HepG2 (cell line): ENCODE data around the gene SPAG4. TPM values are rescaled to one million over a fixed set of nuclear protein-coding genes. Genes with fewer than 3 reads are reported as not detected.
A peak's percentile ranks its signal among the peaks of the same experiment; 100 is the strongest.

Experiments used
- AHR ChIP-seq: IDR thresholded peaks from 2 replicates; pipeline ENCODE4 v1.6.1; 2018; ENCODE audit warnings: missing genetic modification reagents, missing compliant biosample characterization
- ARNT ChIP-seq: fragments of 450-650 bp; IDR thresholded peaks from 2 replicates; pipeline ENCODE4 v1.6.1; 2017
- CC2D1A ChIP-seq: sonication (generic); formaldehyde crosslinking; IDR thresholded peaks from 2 replicates; pipeline ENCODE4 v1.8.1; 2023; ENCODE audit warnings: mild to moderate bottlenecking, missing genetic modification reagents
- EP300 ChIP-seq, 3 experiments: sonication (generic) in 1 of 3; formaldehyde crosslinking in 1 of 3; IDR thresholded peaks; 2 replicates each; pipeline versions ENCODE4 v1.5.1 to v1.6.1; 2011 to 2020; ENCODE audit warnings: low read depth in 2 of 3, low read length in 2 of 3, borderline replicate concordance in 1 of 3, improper control_type of control experiment in 1 of 3, mild to moderate bottlenecking in 1 of 3, missing genetic modification reagents in 1 of 3, moderate library complexity in 1 of 3
- EZH2 ChIP-seq: conservative IDR thresholded peaks from 2 replicates; pipeline ENCODE4 v1.6.1; 2012; ENCODE audit warnings: mild to moderate bottlenecking, low read depth, low read length, moderate library complexity
- RELA ChIP-seq: sonication (generic); formaldehyde crosslinking; IDR thresholded peaks from 2 replicates; pipeline ENCODE4 v1.4.0; 2020; ENCODE audit warnings: missing genetic modification reagents
- SNAI1 ChIP-seq: sonication (generic); formaldehyde crosslinking; IDR thresholded peaks from 2 replicates; pipeline ENCODE4 v1.5.0; 2020; ENCODE audit warnings: mild to moderate bottlenecking, missing genetic modification reagents, borderline replicate concordance
- SP1 ChIP-seq, 2 experiments: fragments of 450-650 bp in 1 of 2; sonication (generic) in 1 of 2; formaldehyde crosslinking in 1 of 2; IDR thresholded peaks; 2 replicates each; pipeline versions ENCODE4 v1.4.0 to v1.6.1; 2016 to 2020; ENCODE audit warnings: missing genetic modification reagents in 1 of 2
- TFAP4 ChIP-seq: sonication (generic); IDR thresholded peaks from 2 replicates; pipeline ENCODE4 v1.6.1; 2016; ENCODE audit warnings: low read depth, borderline replicate concordance
- TSC22D2 ChIP-seq: sonication (generic); formaldehyde crosslinking; IDR thresholded peaks from 2 replicates; pipeline ENCODE4 v1.5.1; 2020; ENCODE audit warnings: missing genetic modification reagents, mild to moderate bottlenecking, borderline replicate concordance
- ZBTB21 ChIP-seq: sonication (generic); formaldehyde crosslinking; IDR thresholded peaks from 2 replicates; pipeline ENCODE4 v1.4.0; 2020; ENCODE audit warnings: missing genetic modification reagents
- ZNF160 ChIP-seq: sonication (generic); formaldehyde crosslinking; IDR thresholded peaks from 2 replicates; pipeline ENCODE4 v1.8.0; 2022; ENCODE audit warnings: mild to moderate bottlenecking, inconsistent platforms, missing genetic modification reagents
- ZNF260 ChIP-seq: sonication (generic); formaldehyde crosslinking; IDR thresholded peaks from 2 replicates; pipeline ENCODE4 v1.4.0; 2020; ENCODE audit warnings: missing genetic modification reagents, low read depth, mild to moderate bottlenecking, borderline replicate concordance
- ZNF3 ChIP-seq: IDR thresholded peaks from 2 replicates; pipeline ENCODE4 v1.7.0; 2017; ENCODE audit warnings: inconsistent platforms
- ZNF383 ChIP-seq: sonication (generic); formaldehyde crosslinking; IDR thresholded peaks from 2 replicates; pipeline ENCODE4 v1.4.0; 2020; ENCODE audit warnings: missing genetic modification reagents, mild to moderate bottlenecking, borderline replicate concordance
- ZNF839 ChIP-seq: sonication (generic); formaldehyde crosslinking; IDR thresholded peaks from 2 replicates; pipeline ENCODE4 v1.4.0; 2020; ENCODE audit warnings: missing genetic modification reagents, mild to moderate bottlenecking, borderline replicate concordance
- ZNF891 ChIP-seq: sonication (generic); formaldehyde crosslinking; IDR thresholded peaks from 2 replicates; pipeline ENCODE4 v1.5.0; 2020; ENCODE audit warnings: mild to moderate bottlenecking, missing genetic modification reagents
- ZSCAN31 ChIP-seq: sonication (generic); formaldehyde crosslinking; IDR thresholded peaks from 2 replicates; pipeline ENCODE4 v1.5.0; 2020; ENCODE audit warnings: low read depth, mild to moderate bottlenecking, missing genetic modification reagents
- polyA plus RNA-seq, 8 experiments: library from polyadenylated mRNA; depleted of rRNA in 3 of 8; stranded (reverse) in 7 of 8; unstranded in 1 of 8; fragments of >200 nt; fragmentation: Illumina TruSeq in 4 of 8; extraction: Trizol in 4 of 8; gene quantifications; 2 replicates each; pipeline versions ENCODE4 v1.2.1 to v1.2.3, GENCODE V29; 2011 to 2016; ENCODE audit warnings: low read depth in 4 of 8, missing spikeins in 1 of 8, mixed read lengths in 1 of 8; ENCODE audit not compliant: insufficient read depth in 1 of 8
- total RNA-seq, 5 experiments: library from RNA; depleted of rRNA; stranded (reverse); fragments of >200 nt; fragmentation: Illumina TruSeq; extraction: Trizol; gene quantifications; 2 replicates each; pipeline ENCODE4 v1.2.3, GENCODE V29; 2016; ENCODE audit warnings: low read depth in 1 of 5
- TF ChIP-seq, protein P1 (sequence below): sonication (generic); formaldehyde crosslinking; IDR thresholded peaks from 2 replicates; pipeline ENCODE4 v1.9.0; 2021; ENCODE audit warnings: missing genetic modification reagents, mild to moderate bottlenecking, borderline replicate concordance
- TF ChIP-seq, protein P2 (sequence below): sonication (generic); formaldehyde crosslinking; IDR thresholded peaks from 2 replicates; pipeline ENCODE4 v1.4.0; 2020; ENCODE audit warnings: missing genetic modification reagents, borderline replicate concordance
- TF ChIP-seq, protein P3 (sequence below): sonication (generic); formaldehyde crosslinking; IDR thresholded peaks from 2 replicates; pipeline ENCODE4 v1.4.0; 2020; ENCODE audit warnings: missing genetic modification reagents, mild to moderate bottlenecking, borderline replicate concordance

Gene SPAG4
- total and polyA plus RNA-seq, 2 of the 13 experiments (the other 11 are each of a cell fraction or from before 2014, with no cell fraction given) = 5.8 to 137 TPM

DNA sequence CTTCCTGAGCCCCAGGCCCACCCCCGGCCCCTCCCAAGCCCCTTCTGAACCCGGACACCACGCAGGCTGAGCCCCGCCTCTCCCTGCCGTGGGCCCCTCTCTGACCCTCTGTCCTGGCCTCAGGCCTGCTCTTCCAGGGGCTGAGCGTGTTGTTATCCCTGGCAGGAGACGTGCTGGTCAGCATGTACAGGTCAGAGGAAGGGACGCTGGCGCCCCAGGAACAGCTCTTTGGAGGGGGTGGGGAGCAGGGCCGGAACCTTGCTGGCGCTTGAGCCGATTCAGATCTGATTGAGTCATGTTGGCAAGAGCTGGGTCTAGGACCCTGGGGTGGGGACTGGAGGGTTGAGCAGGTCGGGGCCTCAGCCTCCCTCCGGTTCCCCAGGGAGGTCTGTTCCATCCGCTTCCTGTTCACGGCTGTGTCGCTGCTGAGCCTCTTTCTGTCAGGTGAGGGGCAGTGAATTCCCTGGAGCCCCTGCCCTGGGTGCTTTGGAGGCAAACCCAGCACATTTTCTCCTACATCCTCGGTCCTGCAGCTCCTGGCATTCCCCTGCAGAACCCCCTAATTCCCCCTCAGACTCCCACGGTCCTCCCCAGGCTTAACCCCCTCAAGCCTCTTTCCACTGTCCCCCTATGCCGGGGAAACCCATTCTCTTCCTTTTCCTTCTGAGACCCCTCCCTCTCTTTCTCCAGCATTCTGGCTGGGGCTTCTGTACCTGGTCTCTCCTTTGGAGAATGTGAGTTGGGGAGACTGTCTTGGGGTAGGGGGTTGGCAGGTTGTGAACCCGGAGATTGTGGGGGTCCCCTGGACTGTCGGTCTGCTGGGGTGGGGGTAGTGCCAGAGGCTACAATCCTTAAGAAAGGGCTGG lies 2.0 kb downstream of the SPAG4 start (continued):
- TF ChIP-seq EP300 (IDR thresholded peaks at IDR 0.05; ENCODE audit: low read depth in 2 of 2, low read length in 2 of 2) = peak in 1 of 2 experiments; percentile 31; a peak in 1 of 4 replicates
- no peak; the same call in 1 of the 2 replicates for TF ChIP-seq EP300 (CRISPR knock-in tag; IDR thresholded peaks at IDR 0.05; ENCODE audit: borderline replicate concordance)
- peak; percentile 54; the same call in 1 of the 2 replicates for TF ChIP-seq TFAP4
- TF ChIP-seq, protein P1, sequence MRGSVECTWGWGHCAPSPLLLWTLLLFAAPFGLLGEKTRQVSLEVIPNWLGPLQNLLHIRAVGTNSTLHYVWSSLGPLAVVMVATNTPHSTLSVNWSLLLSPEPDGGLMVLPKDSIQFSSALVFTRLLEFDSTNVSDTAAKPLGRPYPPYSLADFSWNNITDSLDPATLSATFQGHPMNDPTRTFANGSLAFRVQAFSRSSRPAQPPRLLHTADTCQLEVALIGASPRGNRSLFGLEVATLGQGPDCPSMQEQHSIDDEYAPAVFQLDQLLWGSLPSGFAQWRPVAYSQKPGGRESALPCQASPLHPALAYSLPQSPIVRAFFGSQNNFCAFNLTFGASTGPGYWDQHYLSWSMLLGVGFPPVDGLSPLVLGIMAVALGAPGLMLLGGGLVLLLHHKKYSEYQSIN = no peak
- TF ChIP-seq SP1 (IDR thresholded peaks at IDR 0.05) = no peak
- peak; percentile 43 for TF ChIP-seq SP1 (CRISPR knock-in tag; IDR thresholded peaks at IDR 0.05)
- TF ChIP-seq, protein P2, sequence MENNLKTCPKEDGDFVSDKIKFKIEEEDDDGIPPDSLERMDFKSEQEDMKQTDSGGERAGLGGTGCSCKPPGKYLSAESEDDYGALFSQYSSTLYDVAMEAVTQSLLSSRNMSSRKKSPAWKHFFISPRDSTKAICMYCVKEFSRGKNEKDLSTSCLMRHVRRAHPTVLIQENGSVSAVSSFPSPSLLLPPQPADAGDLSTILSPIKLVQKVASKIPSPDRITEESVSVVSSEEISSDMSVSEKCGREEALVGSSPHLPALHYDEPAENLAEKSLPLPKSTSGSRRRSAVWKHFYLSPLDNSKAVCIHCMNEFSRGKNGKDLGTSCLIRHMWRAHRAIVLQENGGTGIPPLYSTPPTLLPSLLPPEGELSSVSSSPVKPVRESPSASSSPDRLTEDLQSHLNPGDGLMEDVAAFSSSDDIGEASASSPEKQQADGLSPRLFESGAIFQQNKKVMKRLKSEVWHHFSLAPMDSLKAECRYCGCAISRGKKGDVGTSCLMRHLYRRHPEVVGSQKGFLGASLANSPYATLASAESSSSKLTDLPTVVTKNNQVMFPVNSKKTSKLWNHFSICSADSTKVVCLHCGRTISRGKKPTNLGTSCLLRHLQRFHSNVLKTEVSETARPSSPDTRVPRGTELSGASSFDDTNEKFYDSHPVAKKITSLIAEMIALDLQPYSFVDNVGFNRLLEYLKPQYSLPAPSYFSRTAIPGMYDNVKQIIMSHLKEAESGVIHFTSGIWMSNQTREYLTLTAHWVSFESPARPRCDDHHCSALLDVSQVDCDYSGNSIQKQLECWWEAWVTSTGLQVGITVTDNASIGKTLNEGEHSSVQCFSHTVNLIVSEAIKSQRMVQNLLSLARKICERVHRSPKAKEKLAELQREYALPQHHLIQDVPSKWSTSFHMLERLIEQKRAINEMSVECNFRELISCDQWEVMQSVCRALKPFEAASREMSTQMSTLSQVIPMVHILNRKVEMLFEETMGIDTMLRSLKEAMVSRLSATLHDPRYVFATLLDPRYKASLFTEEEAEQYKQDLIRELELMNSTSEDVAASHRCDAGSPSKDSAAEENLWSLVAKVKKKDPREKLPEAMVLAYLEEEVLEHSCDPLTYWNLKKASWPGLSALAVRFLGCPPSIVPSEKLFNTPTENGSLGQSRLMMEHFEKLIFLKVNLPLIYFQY = peak; percentile 59; the same call in 1 of the 2 replicates
- TF ChIP-seq ZNF260 = no peak
- peak; percentile 80; the same call in 1 of the 2 replicates for TF ChIP-seq TSC22D2 (CRISPR knock-in tag)
- peak; percentile 80; the same call in 1 of the 2 replicates for TF ChIP-seq ZSCAN31
- TF ChIP-seq AHR (CRISPR knock-in tag) = peak; percentile 95
- TF ChIP-seq ARNT = no peak
- TF ChIP-seq ZNF839 (CRISPR knock-in tag) = no peak
- TF ChIP-seq, protein P3, sequence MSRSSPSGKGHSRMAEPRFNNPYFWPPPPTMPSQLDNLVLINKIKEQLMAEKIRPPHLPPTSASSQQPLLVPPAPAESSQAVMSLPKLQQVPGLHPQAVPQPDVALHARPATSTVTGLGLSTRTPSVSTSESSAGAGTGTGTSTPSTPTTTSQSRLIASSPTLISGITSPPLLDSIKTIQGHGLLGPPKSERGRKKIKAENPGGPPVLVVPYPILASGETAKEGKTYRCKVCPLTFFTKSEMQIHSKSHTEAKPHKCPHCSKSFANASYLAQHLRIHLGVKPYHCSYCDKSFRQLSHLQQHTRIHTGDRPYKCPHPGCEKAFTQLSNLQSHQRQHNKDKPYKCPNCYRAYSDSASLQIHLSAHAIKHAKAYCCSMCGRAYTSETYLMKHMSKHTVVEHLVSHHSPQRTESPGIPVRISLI (CRISPR knock-in tag) = no peak
- no peak for TF ChIP-seq ZNF160 (CRISPR knock-in tag)
- TF ChIP-seq ZBTB21 (CRISPR knock-in tag) = peak; percentile 55; the same call in 1 of the 2 replicates
- 0 out of 2 replicates have a peak, but pooled peaks have one; percentile 36 for TF ChIP-seq ZNF891 (CRISPR knock-in tag)
- no peak for TF ChIP-seq ZNF3 (CRISPR knock-in tag)
- TF ChIP-seq ZNF383 (CRISPR knock-in tag) = no peak
- no peak for TF ChIP-seq SNAI1 (CRISPR knock-in tag)
- TF ChIP-seq EZH2 = no peak
- TF ChIP-seq CC2D1A (CRISPR knock-in tag) = 0 out of 2 replicates have a peak, but pooled peaks have one; percentile 69
- TF ChIP-seq RELA = no peak; the same call in 1 of the 2 replicates
